ENCODE data around the gene CYB561D2. TPM values are rescaled to one million over a fixed set of nuclear protein-coding genes. Genes with fewer than 3 reads are reported as not detected.
A peak's percentile ranks its signal among the peaks of the same experiment; 100 is the strongest.

The CYB561D2 gene
- polyA plus RNA-seq, 4 donors = 25.8 to 39.1 (median 30.9) TPM

GRCh38 chr3:50334339-50335075 is 16.2 kb upstream of the CYB561D2 start:
- Histone ChIP-seq H3K27me3 (ENCODE audit: control insufficient read depth in 3 of 3, insufficient read depth in 3 of 3, low read length in 3 of 3) (peaks cover 0 to 2% (median 0%) of the 10 kb centered on the region in 3 donors), H3K9me3 (ENCODE audit: control insufficient read depth in 2 of 2, insufficient read depth in 1 of 2, low read depth in 1 of 2, low read length in 1 of 2) (no peaks in the 10 kb centered on the region), H3K4me1 (ENCODE audit: control insufficient read depth in 3 of 3, insufficient read depth in 2 of 3, low read depth in 1 of 3, low read length in 2 of 3) (peaks cover 0 to 22% (median 3%) of the 10 kb centered on the region in 3 donors), H3K27ac (ENCODE audit: low read depth in 1 of 3, low read length in 2 of 3) (peak overlapping the region in 2 of 3 donors; percentile 32 to 81), H3K36me3 (ENCODE audit: control insufficient read depth in 3 of 3, insufficient read depth in 2 of 3, low read depth in 1 of 3, low read length in 3 of 3) (peaks cover 12 to 49% (median 14%) of the 10 kb centered on the region in 3 donors), H3K4me3 (ENCODE audit: low read depth in 1 of 3, low read length in 3 of 3) (no peak overlapping the region)
- FAIRE-seq (no peak), DNase-seq (no peak)
- whole genome bisulfite sequencing, 3 donors = 60 to 66% (median 62%) methylated on average over 5 of the region's 5 CpGs

GRCh38 chr3:50336452-50337174 is 14.0 kb upstream of the CYB561D2 start:
- Histone ChIP-seq H3K36me3 (ENCODE audit: control insufficient read depth in 3 of 3, insufficient read depth in 2 of 3, low read depth in 1 of 3, low read length in 3 of 3) (peaks cover 0 to 27% (median 3%) of the 10 kb centered on the region in 3 donors), H3K27ac (ENCODE audit: low read depth in 1 of 3, low read length in 2 of 3) (peak overlapping the region; percentile 88 to 98 (median 96)), H3K4me3 (ENCODE audit: low read depth in 1 of 3, low read length in 3 of 3) (peak overlapping the region; percentile 56 to 91 (median 61)), H3K27me3 (ENCODE audit: control insufficient read depth in 3 of 3, insufficient read depth in 3 of 3, low read length in 3 of 3) (peaks cover 0 to 22% (median 0%) of the 10 kb centered on the region in 3 donors), H3K4me1 (ENCODE audit: control insufficient read depth in 3 of 3, insufficient read depth in 2 of 3, low read depth in 1 of 3, low read length in 2 of 3) (peaks cover 0 to 32% (median 3%) of the 10 kb centered on the region in 3 donors), H3K9me3 (ENCODE audit: control insufficient read depth in 2 of 2, insufficient read depth in 1 of 2, low read depth in 1 of 2, low read length in 1 of 2) (no peaks in the 10 kb centered on the region)
- WGBS, 3 donors = 1% methylated on average over 29 to 31 of the region's 31 CpGs
- DNase-seq (no peak), FAIRE-seq (no peak)

GRCh38 chr3:50337175-50337861 is 13.3 kb upstream of the CYB561D2 start:
- FAIRE-seq (no peak), DNase-seq (peak; percentile 99)
- peak overlapping the region; percentile 92 to 98 (median 96) for H3K27ac ChIP-seq (ENCODE audit: low read depth in 1 of 3, low read length in 2 of 3)
- H3K9me3 ChIP-seq (ENCODE audit: control insufficient read depth in 2 of 2, insufficient read depth in 1 of 2, low read depth in 1 of 2, low read length in 1 of 2) = no peaks in the 10 kb centered on the region
- H3K4me1 ChIP-seq (ENCODE audit: control insufficient read depth in 3 of 3, insufficient read depth in 2 of 3, low read depth in 1 of 3, low read length in 2 of 3) = peaks cover 0 to 32% (median 3%) of the 10 kb centered on the region in 3 donors
- H3K36me3 ChIP-seq (ENCODE audit: control insufficient read depth in 3 of 3, insufficient read depth in 2 of 3, low read depth in 1 of 3, low read length in 3 of 3) = peaks cover 0 to 20% (median 0%) of the 10 kb centered on the region in 3 donors
- 0 to 1% (median 0%) methylated on average over 55 to 79 of the region's 79 CpGs for WGBS, 3 donors
- peaks cover 0 to 26% (median 0%) of the 10 kb centered on the region in 3 donors for H3K27me3 ChIP-seq (ENCODE audit: control insufficient read depth in 3 of 3, insufficient read depth in 3 of 3, low read length in 3 of 3)
- peak overlapping the region; percentile 56 to 91 (median 61) for H3K4me3 ChIP-seq (ENCODE audit: low read depth in 1 of 3, low read length in 3 of 3)

GRCh38 chr3:50338965-50339364 is 11.7 kb upstream of the CYB561D2 start:
- DNase-seq (no peak), FAIRE-seq (no peak)
- Histone ChIP-seq H3K9me3 (ENCODE audit: control insufficient read depth in 2 of 2, insufficient read depth in 1 of 2, low read depth in 1 of 2, low read length in 1 of 2) (no peaks in the 10 kb centered on the region), H3K36me3 (ENCODE audit: control insufficient read depth in 3 of 3, insufficient read depth in 2 of 3, low read depth in 1 of 3, low read length in 3 of 3) (peaks cover 0 to 14% (median 0%) of the 10 kb centered on the region in 3 donors), H3K4me1 (ENCODE audit: control insufficient read depth in 3 of 3, insufficient read depth in 2 of 3, low read depth in 1 of 3, low read length in 2 of 3) (peaks cover 0 to 30% (median 3%) of the 10 kb centered on the region in 3 donors), H3K27ac (ENCODE audit: low read depth in 1 of 3, low read length in 2 of 3) (peak overlapping the region in 2 of 3 donors; percentile 80 to 96), H3K4me3 (ENCODE audit: low read depth in 1 of 3, low read length in 3 of 3) (peak overlapping the region in 1 of 3 donors; percentile 24), H3K27me3 (ENCODE audit: control insufficient read depth in 3 of 3, insufficient read depth in 3 of 3, low read length in 3 of 3) (peaks cover 0 to 26% (median 0%) of the 10 kb centered on the region in 3 donors)
- 55 to 82% (median 59%) methylated on average over 5 of the region's 5 CpGs for WGBS, 3 donors

GRCh38 chr3:50339485-50340146 is 11.0 kb upstream of the CYB561D2 start:
- peaks cover 0 to 30% (median 0%) of the 10 kb centered on the region in 3 donors for H3K4me1 ChIP-seq (ENCODE audit: control insufficient read depth in 3 of 3, insufficient read depth in 2 of 3, low read depth in 1 of 3, low read length in 2 of 3)
- H3K9me3 ChIP-seq (ENCODE audit: control insufficient read depth in 2 of 2, insufficient read depth in 1 of 2, low read depth in 1 of 2, low read length in 1 of 2) = no peaks in the 10 kb centered on the region
- H3K27ac ChIP-seq (ENCODE audit: low read depth in 1 of 3, low read length in 2 of 3) = peak overlapping the region; percentile 18 to 88 (median 73)
- H3K27me3 ChIP-seq (ENCODE audit: control insufficient read depth in 3 of 3, insufficient read depth in 3 of 3, low read length in 3 of 3) = peaks cover 0 to 26% (median 0%) of the 10 kb centered on the region in 3 donors
- H3K36me3 ChIP-seq (ENCODE audit: control insufficient read depth in 3 of 3, insufficient read depth in 2 of 3, low read depth in 1 of 3, low read length in 3 of 3) = peaks cover 0 to 8% (median 0%) of the 10 kb centered on the region in 3 donors
- H3K4me3 ChIP-seq (ENCODE audit: low read depth in 1 of 3, low read length in 3 of 3) = peak overlapping the region; percentile 27 to 50 (median 48)
- FAIRE-seq = no peak
- no peak for DNase-seq
- 71 to 80% (median 72%) methylated on average over 14 of the region's 14 CpGs for WGBS, 3 donors

GRCh38 chr3:50340147-50340447 is 10.6 kb upstream of the CYB561D2 start:
- Histone ChIP-seq H3K4me1 (ENCODE audit: control insufficient read depth in 3 of 3, insufficient read depth in 2 of 3, low read depth in 1 of 3, low read length in 2 of 3) (peaks cover 0 to 29% (median 0%) of the 10 kb centered on the region in 3 donors), H3K27ac (ENCODE audit: low read depth in 1 of 3, low read length in 2 of 3) (peak overlapping the region; percentile 18 to 88 (median 73)), H3K27me3 (ENCODE audit: control insufficient read depth in 3 of 3, insufficient read depth in 3 of 3, low read length in 3 of 3) (peaks cover 0 to 26% (median 0%) of the 10 kb centered on the region in 3 donors), H3K9me3 (ENCODE audit: control insufficient read depth in 2 of 2, insufficient read depth in 1 of 2, low read depth in 1 of 2, low read length in 1 of 2) (no peaks in the 10 kb centered on the region), H3K36me3 (ENCODE audit: control insufficient read depth in 3 of 3, insufficient read depth in 2 of 3, low read depth in 1 of 3, low read length in 3 of 3) (peaks cover 0 to 7% (median 0%) of the 10 kb centered on the region in 3 donors), H3K4me3 (ENCODE audit: low read depth in 1 of 3, low read length in 3 of 3) (peak overlapping the region; percentile 27 to 50 (median 48))
- WGBS, 3 donors = 21 to 39% (median 27%) methylated on average over 9 of the region's 9 CpGs
- DNase-seq (no peak), FAIRE-seq (no peak)

GRCh38 chr3:50340448-50341329 is 10.0 kb upstream of the CYB561D2 start, which contains the start of gene RASSF1:
TSS of gene RASSF1 (minus strand) at chr3:50340836. CDS start at chr3:50340805, 31 bp downstream.
- Histone ChIP-seq H3K27me3 (ENCODE audit: control insufficient read depth in 3 of 3, insufficient read depth in 3 of 3, low read length in 3 of 3) (peaks cover 0 to 26% (median 0%) of the 10 kb centered on the region in 3 donors), H3K4me1 (ENCODE audit: control insufficient read depth in 3 of 3, insufficient read depth in 2 of 3, low read depth in 1 of 3, low read length in 2 of 3) (peaks cover 0 to 30% (median 0%) of the 10 kb centered on the region in 3 donors), H3K27ac (ENCODE audit: low read depth in 1 of 3, low read length in 2 of 3) (peak within 1 kb of the TSS; percentile 18 to 88 (median 73)), H3K9me3 (ENCODE audit: control insufficient read depth in 2 of 2, insufficient read depth in 1 of 2, low read depth in 1 of 2, low read length in 1 of 2) (no peaks in the 10 kb centered on the region), H3K4me3 (ENCODE audit: low read depth in 1 of 3, low read length in 3 of 3) (peak within 1 kb of the TSS; percentile 27 to 50 (median 48)), H3K36me3 (ENCODE audit: control insufficient read depth in 3 of 3, insufficient read depth in 2 of 3, low read depth in 1 of 3, low read length in 3 of 3) (peaks cover 0 to 7% (median 0%) of the 10 kb centered on the region in 3 donors)
- FAIRE-seq (no peak), DNase-seq (peak; percentile 71 to 74)
- 3 to 15% (median 8%) methylated on average over 54 to 85 of the region's 85 CpGs for WGBS, 3 donors

Data from small intestine (tissue), 7 donors.